H1 (cell line): ENCODE results near the gene CKLF.

Experiments
- BCL11A ChIP-seq, 2 experiments: IDR thresholded peaks; one replicate each; pipeline ENCODE4 v1.6.1; 2011; ENCODE audit warnings: low read depth in 2 of 2, low read length in 2 of 2, mild to moderate bottlenecking in 2 of 2
- CEBPB ChIP-seq: IDR thresholded peaks from 2 replicates; pipeline ENCODE4 v1.6.1; 2012; ENCODE audit warnings: low read depth, low read length
- CHD2 ChIP-seq: IDR thresholded peaks from 2 replicates; pipeline ENCODE4 v1.6.1; 2012; ENCODE audit warnings: low read length, improper control_type of control experiment
- CHD7 ChIP-seq: fragments of 300-600 bp; sonication (generic); IDR thresholded peaks from 2 replicates; pipeline ENCODE4 v1.7.1; 2012; ENCODE audit warnings: low read length, moderate library complexity, mild to moderate bottlenecking, inconsistent platforms; ENCODE audit not compliant: insufficient replicate concordance
- CTCF ChIP-seq, 3 experiments: IDR thresholded peaks; 1 replicate in 2 of 3; 2 replicates in 1 of 3; pipeline versions ENCODE4 v1.5.1 to v1.6.1; 2011; ENCODE audit warnings: low read length in 3 of 3, mild to moderate bottlenecking in 3 of 3, inconsistent platforms in 2 of 3, low read depth in 1 of 3, moderate library complexity in 1 of 3; ENCODE audit not compliant: insufficient read depth in 1 of 3; ENCODE audit errors: control extremely low read depth in 1 of 3
- EP300 ChIP-seq, 2 experiments: IDR thresholded peaks; 1 replicate in 1 of 2; 2 replicates in 1 of 2; pipeline ENCODE4 v1.6.1; 2011 to 2012; ENCODE audit warnings: low read depth in 2 of 2, low read length in 2 of 2, mild to moderate bottlenecking in 2 of 2, borderline replicate concordance in 1 of 2, inconsistent platforms in 1 of 2, moderate library complexity in 1 of 2
- EZH2 ChIP-seq: fragments of 200-600 bp; sonication (generic); IDR thresholded peaks from 2 replicates; pipeline ENCODE4 v1.7.1; 2012; ENCODE audit warnings: low read depth, mild to moderate bottlenecking, moderate library complexity, low read length, inconsistent platforms; ENCODE audit not compliant: severe bottlenecking
- MAX ChIP-seq: IDR thresholded peaks from 2 replicates; pipeline ENCODE4 v1.6.1; 2012; ENCODE audit warnings: inconsistent platforms
- PHF8 ChIP-seq: fragments of 200-600 bp; sonication (generic); conservative IDR thresholded peaks from 2 replicates; pipeline ENCODE4 v1.7.1; 2012; ENCODE audit warnings: low read depth, mild to moderate bottlenecking, inconsistent platforms, low read length, moderate library complexity
- POLR2A ChIP-seq, 2 experiments: IDR thresholded peaks; 1 replicate in 1 of 2; 2 replicates in 1 of 2; pipeline ENCODE4 v1.6.1; 2011; ENCODE audit warnings: low read depth in 2 of 2, low read length in 2 of 2, mild to moderate bottlenecking in 2 of 2; ENCODE audit errors: control extremely low read depth in 1 of 2
- TCF12 ChIP-seq: IDR thresholded peaks from 2 replicates; pipeline ENCODE4 v1.6.1; 2011; ENCODE audit warnings: low read depth, mild to moderate bottlenecking, low read length
- USF2 ChIP-seq: IDR thresholded peaks from 2 replicates; pipeline ENCODE4 v1.6.1; 2011; ENCODE audit warnings: low read length, improper control_type of control experiment

GRCh38 chr16:66510711-66511601 lies 41.4 kb upstream of the CKLF start:
- TF ChIP-seq CTCF (IDR thresholded peaks at IDR 0.05; ENCODE audit: control extremely low read depth in 1 of 3, insufficient read depth in 1 of 3, low read depth in 1 of 3, low read length in 3 of 3): no peak
- no peak for TF ChIP-seq CHD2
- no peak for TF ChIP-seq POLR2A (IDR thresholded peaks at IDR 0.05; ENCODE audit: control extremely low read depth in 1 of 2, low read depth in 2 of 2, low read length in 2 of 2)
- no peak for TF ChIP-seq EZH2
- TF ChIP-seq USF2: no peak
- TF ChIP-seq PHF8: no peak
- TF ChIP-seq TCF12: no peak
- TF ChIP-seq MAX: no peak
- TF ChIP-seq CEBPB: no peak
- no peak for TF ChIP-seq BCL11A (IDR thresholded peaks at IDR 0.05; ENCODE audit: low read depth in 2 of 2, low read length in 2 of 2)
- no peak for TF ChIP-seq CHD7
- TF ChIP-seq EP300 (IDR thresholded peaks at IDR 0.05; ENCODE audit: borderline replicate concordance in 1 of 2, low read depth in 2 of 2, low read length in 2 of 2): no peak
